BLaER1 treated with 17β-estradiol and CSF1 and Interleukin-3, amounts not matched to agents 10 nM and 100 nM (cell line): Measurements from ENCODE around the gene PIM2.

Experiments used
- H3K27ac ChIP-seq, 11 experiments: shearing (Covaris generic); formaldehyde crosslinking; 2 replicates each; pipeline ENCODE4 v1.8.1; 2022
- H3K27me3 ChIP-seq, 11 experiments: shearing (Covaris generic); formaldehyde crosslinking; 2 replicates each; pipeline ENCODE4 v1.8.1; 2022
- H3K36me3 ChIP-seq, 11 experiments: shearing (Covaris generic); formaldehyde crosslinking; 2 replicates each; pipeline ENCODE4 v1.8.1; 2022
- H3K4me1 ChIP-seq, 10 experiments: shearing (Covaris generic); formaldehyde crosslinking; 2 replicates each; pipeline ENCODE4 v1.8.1; 2022
- H3K4me2 ChIP-seq, 11 experiments: shearing (Covaris generic); formaldehyde crosslinking; 2 replicates each; pipeline ENCODE4 v1.8.1; 2022
- H3K4me3 ChIP-seq, 10 experiments: shearing (Covaris generic); formaldehyde crosslinking; 2 replicates each; pipeline ENCODE4 v1.8.1; 2022
- H3K9ac ChIP-seq, 11 experiments: shearing (Covaris generic); formaldehyde crosslinking; 2 replicates each; pipeline ENCODE4 v1.8.1; 2022
- H3K9me3 ChIP-seq, 11 experiments: shearing (Covaris generic); formaldehyde crosslinking; replicated peaks in 1 of 11; 2 replicates each; pipeline ENCODE4 v1.8.1; 2022
- H4K20me1 ChIP-seq, 11 experiments: shearing (Covaris generic); formaldehyde crosslinking; 2 replicates each; pipeline ENCODE4 v1.8.1; 2022
- Cebpa-rat ChIP-seq, 11 experiments: shearing (Covaris generic); IDR thresholded peaks; 2 replicates each; pipeline ENCODE4 v1.8.1; 2022

Gene PIM2

DNA sequence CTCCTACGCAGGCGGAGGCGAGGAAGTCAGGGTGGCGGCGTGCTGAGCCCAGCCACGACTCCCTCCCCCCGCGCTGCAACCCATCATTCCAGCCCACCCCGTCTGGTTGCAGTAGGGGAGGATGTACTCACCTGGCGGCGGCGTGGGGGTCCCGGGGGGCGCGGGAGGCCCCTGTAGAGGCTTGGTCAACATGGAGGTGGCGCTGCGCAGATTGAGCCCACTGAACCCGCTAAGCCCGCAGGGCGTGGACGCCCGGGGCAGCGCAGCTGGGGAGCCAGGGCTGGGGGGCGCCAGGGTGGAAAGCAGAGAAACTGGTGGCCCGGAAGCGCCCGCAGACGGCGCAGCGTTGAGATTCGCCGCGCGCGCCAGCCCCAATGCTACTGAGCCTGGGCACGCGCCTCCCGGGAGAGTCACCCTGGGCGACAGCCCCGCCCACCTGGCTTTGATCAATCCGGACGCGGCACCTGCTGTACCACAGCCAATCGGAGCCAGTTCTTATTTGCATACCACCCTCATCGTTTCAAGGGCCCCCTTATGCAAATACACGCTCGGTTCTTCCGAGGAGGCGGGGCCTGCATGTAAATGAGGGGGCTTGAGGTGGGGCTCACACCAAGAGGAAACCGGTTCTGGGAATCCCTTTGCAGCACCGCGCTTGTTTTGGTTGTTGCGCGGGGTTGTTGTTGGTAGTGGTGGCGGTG is at the start of gene PIM2:
PIM2 (minus strand) TSS at position 382 of the 698 bp plus-strand sequence; CDS start at position 192, 190 bp downstream.
- Histone ChIP-seq H4K20me1 (peaks cover 32 to 64% (median 46%) of the 10 kb centered on the region in 11 experiments; a peak in 21 of 22 replicates), H3K27ac (peak within 1 kb of the TSS; percentile 70 to 89 (median 83)), H3K4me2 (peak within 1 kb of the TSS; percentile 66 to 90 (median 81)), H3K9me3 (peaks cover 0 to 7% (median 0%) of the 10 kb centered on the region in 11 experiments; a peak in 3 of 22 replicates), H3K4me1 (peaks cover 24 to 56% (median 34%) of the 10 kb centered on the region in 10 experiments), H3K9ac (peak within 1 kb of the TSS; percentile 83 to 91 (median 86)), H3K36me3 (peaks cover 18 to 47% (median 35%) of the 10 kb centered on the region in 11 experiments), H3K4me3 (peak within 1 kb of the TSS; percentile 70 to 85 (median 76)), H3K27me3 (peaks cover 28 to 62% (median 49%) of the 10 kb centered on the region in 11 experiments; a peak in 21 of 22 replicates)
- TF ChIP-seq Cebpa-rat (IDR thresholded peaks at IDR 0.05): no peak

DNA sequence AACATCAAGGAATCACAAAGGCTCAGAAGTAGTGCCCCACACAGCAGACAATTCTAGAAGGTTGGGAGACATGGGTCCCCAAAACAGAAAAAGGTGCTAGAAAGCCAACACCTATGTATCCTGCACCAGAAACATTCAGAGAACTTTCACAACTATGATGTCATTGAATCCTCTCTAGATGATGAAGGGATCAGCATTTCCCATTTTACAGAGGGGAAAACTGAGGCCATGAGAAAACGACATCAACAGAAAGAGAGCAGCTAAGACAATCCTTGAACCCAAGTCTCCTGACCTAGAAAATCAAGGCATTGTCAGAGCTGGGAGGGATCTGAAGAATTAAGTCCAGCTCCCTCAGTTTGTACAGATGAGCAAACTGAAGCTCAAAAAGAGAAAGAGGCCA is 49.6 kb upstream of the PIM2 start:
- no peaks in the 10 kb centered on the region for H3K9me3 ChIP-seq

DNA sequence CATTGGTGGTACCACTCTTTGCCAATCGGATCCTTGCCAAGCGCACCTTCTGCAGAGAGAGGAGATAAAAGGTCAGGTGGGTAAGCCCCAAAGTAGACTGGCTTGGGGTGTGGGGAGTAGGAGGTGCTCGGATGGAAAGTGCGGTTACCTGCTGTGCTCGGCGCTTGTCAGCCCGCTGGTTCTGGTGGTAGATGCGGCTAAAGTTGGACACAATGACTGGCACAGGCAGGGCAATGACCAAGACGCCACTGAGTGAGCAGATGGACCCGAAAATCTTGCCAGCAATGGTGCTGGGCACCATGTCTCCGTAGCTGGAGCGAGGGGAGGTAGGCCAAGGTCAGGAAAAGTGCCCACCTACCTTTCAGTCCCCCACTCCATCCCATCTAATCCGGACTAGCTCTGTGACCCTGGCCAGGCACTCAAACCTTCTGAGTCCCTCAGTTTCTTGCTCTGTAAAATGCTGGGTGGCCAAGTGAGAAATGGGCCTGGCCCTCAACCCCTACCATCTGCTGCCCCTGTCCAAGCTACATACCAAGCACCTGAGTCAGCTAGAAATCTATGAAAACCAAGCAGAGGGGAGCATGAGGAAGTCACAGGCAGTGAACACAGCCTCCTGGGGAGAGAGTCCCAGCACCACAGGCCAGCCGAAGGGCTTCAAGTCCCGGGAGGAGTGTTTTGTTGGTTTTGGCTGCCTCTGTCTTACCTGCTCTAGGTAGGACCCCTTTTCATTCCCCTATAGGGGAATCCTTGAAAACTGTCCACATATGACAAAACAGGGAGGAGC is 48.2 kb upstream of the PIM2 start:
- Histone ChIP-seq H4K20me1 (peaks cover 0 to 11% (median 0%) of the 10 kb centered on the region in 11 experiments; a peak in 10 of 22 replicates), H3K9me3 (no peaks in the 10 kb centered on the region), H3K4me2 (no peak overlapping the region), H3K4me1 (peaks cover 7 to 17% (median 9%) of the 10 kb centered on the region in 10 experiments; a peak in 19 of 20 replicates), H3K36me3 (0 out of 22 replicates have a peak, but pooled peaks cover 0 to 4% (median 0%) of the 10 kb centered on the region in 11 experiments), H3K9ac (no peak overlapping the region), H3K4me3 (no peak overlapping the region), H3K27ac (no peak overlapping the region), H3K27me3 (peaks cover 37 to 80% (median 60%) of the 10 kb centered on the region in 11 experiments)
- no peak for TF ChIP-seq Cebpa-rat (IDR thresholded peaks at IDR 0.05)

More for the DNA sequence above, 49.6 kb upstream of the PIM2 start:
- TF ChIP-seq Cebpa-rat (IDR thresholded peaks at IDR 0.05): no peak
- H3K4me1 ChIP-seq: peaks cover 10 to 19% (median 16%) of the 10 kb centered on the region in 10 experiments; a peak in 19 of 20 replicates
- no peak overlapping the region for H3K9ac ChIP-seq
- no peak overlapping the region for H3K27ac ChIP-seq
- 0 out of 22 replicates have a peak, but pooled peaks cover 0 to 4% (median 0%) of the 10 kb centered on the region in 11 experiments for H3K36me3 ChIP-seq
- H3K4me2 ChIP-seq: no peak overlapping the region
- peaks cover 34 to 85% (median 62%) of the 10 kb centered on the region in 11 experiments for H3K27me3 ChIP-seq
- H3K4me3 ChIP-seq: no peak overlapping the region
- H4K20me1 ChIP-seq: peaks cover 0 to 18% (median 3%) of the 10 kb centered on the region in 11 experiments; a peak in 10 of 22 replicates

DNA sequence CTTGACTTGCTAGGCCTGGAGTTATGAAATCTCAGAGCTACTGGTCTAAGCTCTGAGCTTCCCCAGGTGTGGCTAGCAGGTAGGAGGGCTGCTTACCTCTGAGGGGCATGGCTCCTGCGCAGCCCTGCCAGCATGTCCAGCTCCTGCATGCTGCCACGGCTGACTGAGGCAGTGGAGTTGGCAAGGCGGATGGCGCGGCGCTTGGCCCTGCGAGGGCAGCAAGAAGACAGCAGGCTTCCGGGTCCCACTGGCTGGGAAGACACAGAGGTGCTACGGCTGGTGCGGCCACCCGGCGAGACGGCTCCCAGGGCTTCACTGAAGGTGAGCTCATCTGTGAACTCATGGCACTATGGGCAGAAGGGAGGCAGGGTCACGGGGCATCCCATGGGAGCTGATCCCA is 47.1 kb upstream of the PIM2 start:
- H3K4me1 ChIP-seq: peaks cover 0 to 6% (median 0%) of the 10 kb centered on the region in 10 experiments; a peak in 3 of 20 replicates
- H3K4me3 ChIP-seq: no peak overlapping the region
- H4K20me1 ChIP-seq: peaks cover 0 to 8% (median 0%) of the 10 kb centered on the region in 11 experiments; a peak in 7 of 22 replicates
- H3K9me3 ChIP-seq: no peaks in the 10 kb centered on the region
- H3K36me3 ChIP-seq: 0 out of 22 replicates have a peak, but pooled peaks cover 0 to 4% (median 0%) of the 10 kb centered on the region in 11 experiments
- no peak overlapping the region for H3K9ac ChIP-seq
- TF ChIP-seq Cebpa-rat (IDR thresholded peaks at IDR 0.05): no peak
- H3K27ac ChIP-seq: no peak overlapping the region
- H3K27me3 ChIP-seq: peaks cover 47 to 80% (median 70%) of the 10 kb centered on the region in 11 experiments
- H3K4me2 ChIP-seq: no peak overlapping the region

DNA sequence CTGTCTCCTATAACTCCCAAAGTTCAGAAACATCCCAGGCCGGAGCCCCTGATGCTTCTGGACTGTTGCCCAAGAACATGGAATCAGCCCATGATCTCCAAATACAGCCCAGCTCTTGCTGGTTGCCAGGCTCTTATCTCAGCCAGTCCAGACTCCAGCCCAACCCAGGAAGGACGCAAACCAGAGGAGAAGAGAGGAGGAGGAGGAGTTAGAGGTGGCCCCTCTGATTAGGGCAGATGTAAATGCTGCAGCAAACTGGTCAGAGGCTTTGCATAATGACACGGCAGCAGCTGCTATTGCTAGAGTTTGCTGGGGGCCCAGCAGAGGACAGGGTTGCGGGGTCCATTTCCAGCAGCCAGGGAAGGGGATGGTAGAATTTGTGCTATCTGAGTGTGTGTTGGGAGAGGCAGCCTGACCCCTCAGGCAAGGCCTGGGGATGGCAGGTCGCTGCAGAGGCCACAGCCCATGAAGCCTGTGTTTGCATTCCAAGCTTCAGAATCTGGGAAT is 42.8 kb upstream of the PIM2 start:
- no peak overlapping the region for H3K4me2 ChIP-seq
- no peak overlapping the region for H3K4me3 ChIP-seq
- no peak overlapping the region for H3K27ac ChIP-seq

DNA sequence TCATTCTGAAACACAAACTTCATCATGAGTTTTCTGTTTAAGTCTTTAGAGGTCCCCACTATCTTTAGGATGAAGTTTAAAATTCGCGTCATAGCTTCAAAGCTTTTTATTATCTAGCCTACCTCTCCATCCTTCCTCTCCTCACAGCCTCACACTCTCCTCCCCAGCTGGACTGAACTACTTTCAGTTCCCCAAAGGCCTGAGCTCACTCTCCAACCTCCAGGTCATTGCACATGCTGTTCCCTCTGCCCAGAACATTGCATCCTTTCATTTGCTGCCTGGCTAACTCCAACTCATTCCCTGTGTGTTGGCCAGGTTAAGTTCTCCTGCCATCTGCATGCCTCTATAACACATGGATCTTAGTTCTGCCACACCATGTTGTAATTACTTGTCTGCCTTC is 41.5 kb upstream of the PIM2 start:
- H3K4me2 ChIP-seq: peak overlapping the region in 6 of 11 experiments; percentile 2 to 76 (median 64); a peak in 6 of 22 replicates

More for the DNA sequence above, 42.8 kb upstream of the PIM2 start:
- H4K20me1 ChIP-seq: peaks cover under 1 to 11% (median 5%) of the 10 kb centered on the region in 11 experiments; a peak in 17 of 22 replicates
- TF ChIP-seq Cebpa-rat (IDR thresholded peaks at IDR 0.05): no peak
- H3K4me1 ChIP-seq: peaks cover 14 to 21% (median 19%) of the 10 kb centered on the region in 10 experiments; a peak in 19 of 20 replicates
- peaks cover 0 to 20% (median 4%) of the 10 kb centered on the region in 11 experiments; a peak in 9 of 22 replicates for H3K9me3 ChIP-seq
- H3K27me3 ChIP-seq: peaks cover 31 to 58% (median 49%) of the 10 kb centered on the region in 11 experiments
- 0 out of 22 replicates have a peak, but pooled peaks cover 0 to 4% (median 0%) of the 10 kb centered on the region in 11 experiments for H3K36me3 ChIP-seq
- H3K9ac ChIP-seq: no peak overlapping the region

DNA sequence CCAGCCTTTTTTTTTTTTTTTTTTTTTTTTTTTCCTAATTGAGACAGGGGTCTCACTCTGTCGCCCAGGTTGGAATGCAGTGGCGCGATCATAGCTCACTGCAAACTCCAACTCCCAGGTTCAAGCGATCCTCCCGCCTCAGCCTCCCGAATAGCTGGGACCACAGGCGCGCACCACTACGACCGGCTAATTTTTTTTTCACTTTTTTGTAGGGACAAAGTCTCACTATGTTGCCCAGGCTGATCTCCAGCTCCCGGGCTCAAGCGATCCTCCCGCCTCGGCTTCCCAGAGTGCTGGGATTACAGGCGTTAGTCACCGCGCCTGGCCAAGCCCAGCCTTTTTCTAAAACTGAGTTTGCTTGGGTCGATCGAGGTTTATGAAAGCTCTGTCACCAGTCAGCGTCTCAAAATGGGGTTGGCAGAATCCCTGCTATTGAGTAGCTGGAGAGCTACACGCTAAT is 39.8 kb upstream of the PIM2 start:
- peaks cover 21 to 37% (median 34%) of the 10 kb centered on the region in 11 experiments; a peak in 20 of 22 replicates for H4K20me1 ChIP-seq
- peak overlapping the region; percentile 75 to 85 (median 80) for H3K4me3 ChIP-seq
- no peak for TF ChIP-seq Cebpa-rat (IDR thresholded peaks at IDR 0.05)
- H3K27ac ChIP-seq: peak overlapping the region; percentile 56 to 97 (median 91); a peak in 21 of 22 replicates
- peaks cover 0 to 25% (median 12%) of the 10 kb centered on the region in 11 experiments; a peak in 14 of 22 replicates for H3K36me3 ChIP-seq
- H3K4me1 ChIP-seq: peaks cover 30 to 49% (median 39%) of the 10 kb centered on the region in 10 experiments; a peak in 19 of 20 replicates
- H3K9ac ChIP-seq: peak overlapping the region; percentile 80 to 96 (median 92); a peak in 21 of 22 replicates
- H3K9me3 ChIP-seq: peaks cover 0 to 21% (median 4%) of the 10 kb centered on the region in 11 experiments; a peak in 9 of 22 replicates
- H3K27me3 ChIP-seq: peaks cover 27 to 62% (median 52%) of the 10 kb centered on the region in 11 experiments
- peak overlapping the region; percentile 63 to 86 (median 76) for H3K4me2 ChIP-seq

More for the DNA sequence above, 41.5 kb upstream of the PIM2 start:
- Histone ChIP-seq H3K9ac (no peak overlapping the region), H3K27me3 (peaks cover 20 to 51% (median 39%) of the 10 kb centered on the region in 11 experiments), H3K27ac (no peak overlapping the region), H3K4me1 (peaks cover 28 to 33% (median 30%) of the 10 kb centered on the region in 10 experiments; a peak in 19 of 20 replicates), H4K20me1 (peaks cover 11 to 21% (median 18%) of the 10 kb centered on the region in 11 experiments; a peak in 19 of 22 replicates), H3K9me3 (peaks cover 0 to 21% (median 4%) of the 10 kb centered on the region in 11 experiments; a peak in 9 of 22 replicates), H3K4me3 (no peak overlapping the region), H3K36me3 (peaks cover 0 to 9% (median 6%) of the 10 kb centered on the region in 11 experiments; a peak in 11 of 22 replicates)
- no peak for TF ChIP-seq Cebpa-rat (IDR thresholded peaks at IDR 0.05)
